HT1080 (cell line): ENCODE measurements around the gene CASQ2. TPM values are rescaled to one million over a fixed set of nuclear protein-coding genes. Genes with fewer than 3 reads are reported as not detected.
A peak's percentile ranks its signal among the peaks of the same experiment; 100 is the strongest.
"Not testable (repeated sequence)": the region's sequence is repeated elsewhere in the genome, so short reads cannot be mapped to it uniquely, and the experiment has no call there.

Source experiments
- DNase-seq: peaks from one replicate; pipeline ENCODE4 v3.0.0-alpha.2; 2015; ENCODE audit warnings: low read depth
- total RNA-seq: library from RNA; depleted of rRNA; stranded (reverse); fragments of >200 nt; shearing (Covaris generic); gene quantifications from 2 replicates; pipeline ENCODE4 v1.2.3, GENCODE V29; 2014

Gene CASQ2
- total RNA-seq, 1 experiment from 2014 or later: not detected

DNA sequence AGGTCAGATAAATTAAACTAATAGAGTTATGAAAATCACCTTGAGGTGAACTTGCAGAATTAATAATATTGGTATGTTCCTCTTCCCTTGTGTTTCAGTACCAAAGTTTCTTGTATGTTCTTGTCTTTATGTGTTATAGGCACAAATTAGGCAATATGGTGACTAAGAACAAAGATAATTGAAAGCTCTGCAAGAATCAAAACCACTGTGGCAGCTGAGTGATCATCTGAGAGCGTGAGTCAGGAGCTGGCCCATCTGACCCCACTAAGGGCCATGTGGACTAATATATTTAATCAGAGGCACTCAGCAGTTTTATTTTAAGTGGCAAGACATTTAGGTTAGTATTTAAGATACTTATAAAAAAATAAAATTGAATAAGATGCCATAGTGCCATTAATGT lies 12.8 kb upstream of the CASQ2 start:
- DNase-seq: peak; percentile 69

DNA sequence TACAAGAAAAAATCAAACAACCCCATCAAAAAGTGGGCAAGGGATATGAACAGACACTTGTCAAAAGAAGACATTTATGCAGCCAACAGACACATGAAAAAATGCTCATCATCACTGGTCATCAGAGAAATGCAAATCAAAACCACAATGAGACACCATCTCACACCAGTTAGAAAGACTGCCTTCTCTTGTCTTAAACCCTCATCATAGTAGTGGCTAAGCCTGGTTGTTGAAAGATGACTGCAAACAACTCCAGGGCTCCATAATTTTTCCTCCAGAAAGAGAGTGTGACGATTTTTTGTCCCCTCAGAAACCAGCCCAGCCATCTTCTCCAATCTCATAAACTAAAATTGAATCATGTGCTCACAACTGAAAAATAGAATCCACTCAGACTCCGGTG lies 12.1 kb upstream of the CASQ2 start:
- not testable (repeated sequence) for DNase-seq

DNA sequence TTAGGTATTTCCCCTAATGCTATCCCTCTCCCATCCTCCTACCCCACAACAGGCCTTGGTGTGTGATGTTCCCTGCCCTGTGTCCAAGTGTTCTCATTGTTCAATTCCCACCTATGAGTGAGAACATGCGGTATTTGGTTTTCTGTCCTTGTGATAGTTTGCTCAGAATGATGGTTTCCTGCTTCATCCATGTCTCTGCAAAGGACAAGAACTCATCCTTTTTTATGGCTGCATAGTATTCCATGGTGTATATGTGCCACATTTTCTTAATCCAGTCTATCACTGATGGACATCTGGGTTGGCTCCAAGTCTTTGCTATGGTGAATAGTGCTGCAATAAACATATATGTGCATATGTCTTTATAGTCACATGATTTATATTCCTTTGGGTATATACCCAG lies 10.6 kb upstream of the CASQ2 start:
- DNase-seq: not testable (repeated sequence)

DNA sequence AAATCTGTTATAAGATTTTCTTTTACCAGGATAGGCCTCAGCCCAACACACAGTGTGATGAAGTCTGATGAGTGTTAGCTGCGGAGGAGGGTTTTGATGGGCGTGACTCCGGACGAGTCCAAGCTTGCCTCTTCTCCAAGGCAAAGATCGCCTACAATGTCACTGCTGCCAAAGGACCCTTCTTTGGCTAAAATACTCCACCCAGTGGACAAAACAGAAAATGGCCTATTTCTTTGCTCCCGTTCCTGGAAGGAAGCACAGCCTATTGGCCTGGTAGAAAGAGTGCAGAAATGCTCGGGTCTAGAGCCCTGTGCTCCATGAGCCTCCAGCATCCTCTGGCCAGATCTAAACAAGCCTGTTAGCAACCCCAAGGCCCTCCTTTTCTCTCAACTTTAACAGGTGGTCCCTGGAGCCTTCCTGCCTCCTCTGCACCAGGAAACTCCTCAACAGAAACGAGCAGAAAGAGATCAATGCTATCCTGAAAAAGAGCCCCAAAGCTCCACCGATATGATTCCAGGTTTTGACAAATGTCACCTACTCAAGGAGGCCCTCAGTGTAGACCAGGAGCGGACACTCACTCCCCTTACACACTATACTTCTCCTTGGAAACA lies 3.4 kb upstream of the CASQ2 start:
- peak; percentile 85 for DNase-seq

DNA sequence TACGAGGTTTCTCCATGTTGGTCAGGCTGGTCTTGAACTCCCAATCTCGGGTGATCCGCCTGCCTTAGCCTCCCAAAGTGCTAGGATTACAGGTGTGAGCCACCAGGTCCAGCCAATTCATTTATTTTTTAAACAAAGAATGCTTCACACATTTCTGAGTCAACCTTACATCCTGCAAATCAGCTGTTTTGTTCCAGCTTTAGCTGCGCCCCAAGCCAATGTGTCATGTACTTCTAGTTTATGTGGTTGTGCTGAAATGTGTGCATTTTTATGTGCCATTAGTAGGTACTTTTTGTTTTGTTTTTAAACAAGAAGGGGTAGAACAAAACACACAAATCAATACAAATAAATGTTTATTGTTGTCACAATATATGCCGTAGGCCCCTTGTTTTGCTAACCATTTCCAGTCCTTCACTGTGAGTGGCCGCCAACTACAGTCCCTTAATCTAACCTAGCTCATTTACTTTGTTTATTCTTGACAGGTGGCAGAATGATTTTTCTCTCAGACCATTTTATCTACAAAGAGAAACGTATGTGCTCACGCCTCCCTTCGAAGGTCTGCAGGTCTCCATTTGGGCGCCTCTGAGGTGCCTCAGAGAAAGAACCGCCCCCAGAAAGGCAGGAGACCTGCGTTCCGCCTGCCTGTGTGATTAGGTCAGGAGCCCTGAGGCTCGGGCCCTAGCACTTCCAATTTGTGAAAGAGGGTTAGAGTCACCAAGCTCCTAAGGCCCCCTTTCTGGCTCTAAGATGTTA lies 2.8 kb upstream of the CASQ2 start:
- DNase-seq: peak; percentile 27

DNA sequence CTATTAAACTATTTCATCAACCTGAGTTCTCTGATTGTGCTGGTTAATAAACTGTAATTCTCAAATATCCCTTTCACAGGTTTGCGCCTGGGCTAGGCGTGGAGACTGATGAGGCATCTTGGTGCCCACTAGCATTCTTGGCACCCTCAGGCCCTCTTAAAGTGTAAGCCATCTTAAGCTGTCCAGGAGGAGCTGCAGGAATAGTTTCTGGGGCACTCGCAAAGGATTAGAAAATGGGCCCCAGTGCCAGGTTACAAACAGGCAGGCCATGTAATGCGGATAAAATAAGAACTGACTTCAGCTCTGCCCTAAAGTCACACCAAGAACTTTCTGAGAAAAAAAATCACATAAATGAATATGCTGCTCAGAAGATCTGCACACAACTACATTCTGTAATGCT lies 1.1 kb downstream of the CASQ2 start:
- DNase-seq: no peak

DNA sequence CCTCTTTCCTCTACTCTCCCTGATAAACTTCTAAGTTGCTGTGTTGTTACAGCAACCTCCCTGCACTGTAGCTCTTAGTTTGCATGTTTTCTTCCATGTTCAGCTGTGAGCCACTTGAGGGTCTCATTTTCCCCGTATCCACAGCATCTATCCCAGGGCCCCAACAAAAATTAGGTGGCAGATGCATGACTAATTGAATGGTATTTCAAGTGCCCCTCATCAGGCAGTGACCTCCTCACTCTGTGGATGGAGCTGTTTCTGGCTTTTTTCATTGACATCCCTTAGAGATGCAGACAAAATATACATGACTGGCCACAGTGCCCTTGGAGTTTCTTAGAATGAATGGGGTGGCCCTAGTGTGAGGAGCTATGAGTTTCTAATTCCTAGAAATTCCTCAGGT lies 3.4 kb downstream of the CASQ2 start:
- DNase-seq: no peak

DNA sequence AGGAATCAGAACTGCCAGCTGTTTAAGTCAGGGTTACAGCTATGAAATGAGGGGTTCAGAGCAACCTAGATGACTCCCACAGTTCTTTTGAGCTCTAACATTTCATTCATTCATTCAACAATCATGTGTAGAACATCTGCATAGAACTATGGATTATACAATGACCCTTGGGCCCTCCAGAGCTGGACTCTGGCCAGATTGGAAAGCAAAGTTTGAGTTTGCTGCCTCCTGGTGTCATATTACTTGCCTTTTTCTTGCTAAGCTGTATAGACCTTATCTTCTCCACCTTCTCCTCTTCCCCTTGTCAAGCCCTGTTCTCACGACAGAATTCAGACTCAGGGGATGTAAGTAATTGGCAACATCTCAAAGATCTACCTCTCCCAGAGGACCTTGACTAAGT lies 4.0 kb downstream of the CASQ2 start:
- peak; percentile 34 for DNase-seq

DNA sequence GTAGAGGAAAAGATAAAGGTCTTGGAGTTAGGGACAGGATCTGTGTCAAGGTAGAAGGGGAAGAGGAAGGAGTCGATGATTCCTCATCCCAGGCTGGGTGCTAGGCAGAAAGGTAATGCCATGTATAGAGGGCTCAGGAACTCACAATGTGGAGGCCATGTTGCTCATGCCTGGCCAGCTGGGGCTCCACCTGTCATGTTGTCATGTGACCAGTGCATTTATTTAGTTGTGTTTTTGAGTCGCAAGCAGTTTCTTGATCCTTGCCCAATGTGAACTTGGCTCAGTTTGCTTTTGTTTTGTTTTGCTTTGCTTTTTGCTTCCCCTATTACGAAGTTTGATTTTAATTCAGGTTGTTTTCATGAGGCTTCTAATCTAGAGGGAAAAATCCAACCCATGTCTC lies 5.7 kb downstream of the CASQ2 start:
- no peak for DNase-seq

DNA sequence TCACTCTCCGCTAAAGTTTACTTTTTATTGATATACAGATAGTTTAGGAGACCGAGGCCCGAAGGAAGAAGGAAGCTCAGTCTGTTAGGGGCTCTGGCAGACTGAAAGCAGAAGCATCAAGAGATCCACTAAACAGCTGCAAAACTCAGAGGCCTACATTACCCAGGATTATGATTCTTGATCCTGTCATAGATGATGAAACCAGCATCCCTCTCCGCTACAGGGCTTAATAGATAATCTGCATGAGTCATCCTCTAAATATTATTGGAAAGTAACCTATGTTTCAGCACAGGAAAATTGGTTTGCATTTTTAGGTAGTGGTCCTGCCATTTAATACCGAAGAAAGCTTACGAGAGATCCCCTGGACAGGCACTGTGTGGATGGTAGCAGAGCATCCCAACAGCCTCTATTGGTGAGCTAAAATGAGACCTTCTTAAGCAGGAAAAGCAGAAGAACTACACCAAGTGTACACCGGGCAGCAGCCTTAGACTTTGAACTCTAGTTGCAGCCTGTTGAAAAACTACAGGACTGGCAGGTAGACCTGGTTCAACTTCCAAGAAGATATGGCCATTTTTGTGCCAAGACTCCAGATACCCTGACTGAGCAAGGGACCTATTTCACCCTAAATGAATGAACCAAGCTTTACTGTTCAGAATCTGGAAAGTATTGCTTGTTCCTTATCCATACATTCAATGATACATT lies 6.8 kb downstream of the CASQ2 start:
- DNase-seq: no peak

DNA sequence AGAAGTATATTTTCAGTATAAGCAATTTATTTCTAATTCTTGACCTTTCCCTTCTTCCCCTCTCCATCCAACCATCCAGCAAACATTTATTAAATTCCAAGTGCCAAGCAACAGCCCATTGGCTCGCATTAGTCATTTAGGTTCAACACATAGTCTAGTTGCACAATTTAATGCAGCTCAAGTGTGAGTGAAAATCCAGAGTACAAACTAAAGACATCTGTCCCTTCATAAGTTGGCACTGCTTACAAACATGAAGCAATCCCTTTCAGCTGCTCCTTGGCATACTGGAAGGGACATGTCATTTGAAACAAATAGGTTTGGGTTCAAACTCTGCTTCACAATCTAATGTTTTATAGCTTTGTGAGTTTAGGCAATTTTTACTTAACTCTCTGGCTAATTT lies 10.7 kb downstream of the CASQ2 start:
- no peak for DNase-seq

DNA sequence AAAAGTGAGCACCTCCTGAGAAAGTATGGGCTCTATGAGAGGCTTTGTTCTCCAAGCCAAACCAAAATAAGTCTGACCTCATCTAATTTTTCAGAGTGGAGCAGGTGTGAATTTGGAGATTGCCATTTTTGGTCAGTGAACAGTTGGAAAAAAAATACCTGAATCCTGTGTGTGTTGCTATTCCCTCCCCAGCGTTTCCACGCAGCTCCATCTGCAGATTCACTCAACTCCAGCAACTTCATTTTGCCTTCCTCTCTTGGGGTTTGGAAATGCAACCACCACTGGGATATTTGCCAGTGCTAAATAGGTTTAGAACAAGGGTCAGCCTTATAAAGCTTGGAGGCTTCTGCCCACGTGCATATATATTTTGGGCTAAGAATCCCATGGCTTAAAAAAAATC lies 11.2 kb downstream of the CASQ2 start:
- no peak for DNase-seq

DNA sequence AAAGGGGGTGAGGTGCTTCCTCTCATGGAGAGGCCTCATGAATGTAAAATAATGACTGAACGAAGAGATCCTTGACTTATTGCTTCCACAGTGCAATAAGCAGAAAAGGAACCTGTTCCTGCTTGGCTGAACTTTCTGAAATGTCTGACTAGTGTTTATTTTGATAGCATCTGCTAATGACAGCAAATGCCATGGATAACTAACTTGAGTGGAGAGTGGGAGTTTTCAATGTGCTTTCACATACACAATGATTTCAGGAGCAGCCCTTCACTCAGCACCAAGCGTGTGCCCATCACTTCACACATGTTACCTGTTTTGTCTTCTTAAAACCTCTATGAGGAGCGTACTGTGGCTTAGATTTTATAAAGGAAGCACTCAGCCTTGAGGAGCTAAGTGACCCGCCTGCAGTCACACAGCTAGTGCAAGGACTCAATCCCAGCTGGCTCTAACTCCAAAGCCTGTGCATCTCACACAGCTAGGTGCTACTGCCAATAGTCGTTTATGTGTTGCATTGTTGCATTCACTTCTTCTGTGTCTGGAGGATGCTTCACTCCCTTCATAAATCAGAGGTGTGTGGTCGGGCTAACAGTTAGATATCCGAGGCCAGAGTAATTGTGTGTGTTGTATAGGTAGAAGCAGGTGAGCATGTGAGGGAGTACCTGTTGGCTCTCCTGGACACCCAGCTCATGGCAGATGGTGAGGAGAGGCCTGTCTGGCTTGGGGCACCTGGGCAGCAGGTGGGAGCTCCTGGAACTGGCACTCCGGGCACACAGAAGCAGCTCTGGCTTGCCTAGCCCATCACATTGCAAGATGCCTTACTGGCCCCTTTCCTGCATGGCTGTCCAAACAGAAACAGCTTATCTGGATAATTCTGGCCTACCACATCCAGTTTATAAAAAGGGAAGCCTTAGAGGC lies 12.8 kb downstream of the CASQ2 start:
- no peak for DNase-seq

DNA sequence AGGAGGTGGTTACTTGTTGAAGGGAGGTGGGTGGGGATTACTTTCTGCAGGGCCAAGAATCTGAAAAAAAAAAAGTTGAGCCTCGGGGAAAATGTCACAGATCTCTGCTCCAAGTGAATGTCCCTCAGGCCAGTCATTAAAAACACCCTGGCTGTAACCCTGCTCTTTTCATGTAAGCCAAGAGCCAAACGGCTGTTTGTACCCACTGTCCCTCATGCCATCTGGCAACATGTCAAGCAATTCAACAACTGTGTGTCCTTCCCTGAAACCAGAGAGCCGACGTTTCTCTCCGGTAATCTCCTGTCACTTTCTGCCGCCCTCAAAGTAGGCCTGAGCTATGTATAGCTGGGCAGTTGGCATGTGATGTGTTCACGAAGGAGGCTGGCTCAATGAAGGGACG lies 14.7 kb downstream of the CASQ2 start:
- DNase-seq: no peak

DNA sequence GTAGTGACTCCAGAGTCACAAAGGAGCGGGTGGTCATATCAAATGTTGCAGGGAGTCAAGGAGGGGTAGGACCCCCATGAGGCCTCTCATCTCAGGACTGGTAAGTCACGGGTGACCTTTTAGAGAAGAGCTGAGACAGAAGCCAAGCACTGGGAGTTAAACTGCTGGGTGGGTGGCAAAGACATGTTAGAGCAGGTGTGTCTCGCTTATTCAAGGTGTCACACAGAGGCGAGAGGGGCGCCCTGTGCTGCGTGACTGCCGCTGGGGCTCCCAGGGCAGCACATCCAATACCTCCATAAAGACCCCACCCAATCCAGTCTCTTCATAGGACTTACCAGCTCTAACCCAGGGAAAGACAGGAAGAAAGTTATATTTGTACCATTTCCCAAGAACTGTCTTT lies 15.2 kb downstream of the CASQ2 start:
- DNase-seq: no peak

DNA sequence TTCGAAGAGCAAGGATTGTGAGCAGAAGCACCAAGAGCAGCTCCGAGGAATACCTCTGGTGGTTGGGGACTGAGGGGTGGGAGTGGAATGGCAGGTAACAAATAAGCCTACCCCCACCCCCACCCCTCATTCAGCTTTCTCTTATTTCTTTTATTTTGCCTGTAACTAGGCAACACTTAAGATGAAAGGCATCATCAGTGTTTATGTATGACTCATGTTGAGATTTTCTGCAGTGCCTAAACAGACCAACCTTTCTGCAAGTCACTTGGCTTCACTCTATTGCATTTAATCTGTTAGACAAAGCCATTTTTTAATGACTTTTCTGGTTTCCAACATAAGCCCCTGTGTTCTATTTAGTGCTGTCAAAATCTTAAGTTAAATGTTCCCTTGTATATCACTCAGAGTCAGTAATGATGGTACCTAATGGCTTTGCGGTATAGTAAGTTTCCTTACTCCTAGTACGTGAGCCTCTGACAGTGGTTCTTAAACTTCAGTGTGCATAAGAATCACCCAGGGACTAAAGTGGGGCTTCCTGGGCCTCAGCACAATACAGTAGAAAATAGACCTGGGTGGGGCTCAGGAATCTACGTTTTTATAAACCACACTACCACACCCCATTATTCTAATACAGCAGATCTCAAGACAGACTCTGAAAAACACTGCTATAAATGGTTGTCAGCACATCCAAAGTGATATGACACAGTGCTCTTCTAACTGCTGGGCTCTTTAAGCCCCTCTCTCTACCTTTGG lies 19.9 kb downstream of the CASQ2 start:
- DNase-seq: peak; percentile 65

DNA sequence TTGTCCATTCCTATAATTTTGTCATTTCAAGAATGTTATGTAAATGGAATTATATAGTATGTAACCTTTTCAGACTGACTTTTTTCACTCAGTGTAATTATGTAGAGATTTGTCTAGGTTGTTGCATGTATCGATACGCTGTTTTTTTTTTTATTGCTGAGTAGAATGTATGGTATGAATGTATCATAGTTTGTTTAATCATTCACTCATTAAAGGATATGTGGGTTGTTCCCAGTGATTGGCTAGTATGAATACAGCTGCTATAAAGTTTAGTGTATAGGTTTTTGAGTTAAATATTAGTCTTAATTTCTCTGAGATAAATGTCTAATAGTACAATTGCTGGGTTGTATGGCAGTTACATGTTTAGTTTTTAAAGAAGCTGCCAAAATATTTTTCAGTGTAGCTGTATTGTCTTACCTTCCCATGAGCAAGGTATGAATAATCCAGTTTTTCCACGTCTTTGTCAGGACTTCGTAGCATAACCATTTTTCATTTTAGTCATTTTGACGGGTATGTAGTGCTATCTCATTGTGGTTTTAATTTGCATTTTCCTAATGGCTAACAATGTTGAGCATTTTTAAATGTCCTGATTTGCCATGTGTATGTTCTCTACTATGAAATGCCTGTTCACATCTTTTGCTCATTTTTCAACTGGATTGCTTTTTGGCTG lies 22.4 kb downstream of the CASQ2 start:
- DNase-seq: no peak

DNA sequence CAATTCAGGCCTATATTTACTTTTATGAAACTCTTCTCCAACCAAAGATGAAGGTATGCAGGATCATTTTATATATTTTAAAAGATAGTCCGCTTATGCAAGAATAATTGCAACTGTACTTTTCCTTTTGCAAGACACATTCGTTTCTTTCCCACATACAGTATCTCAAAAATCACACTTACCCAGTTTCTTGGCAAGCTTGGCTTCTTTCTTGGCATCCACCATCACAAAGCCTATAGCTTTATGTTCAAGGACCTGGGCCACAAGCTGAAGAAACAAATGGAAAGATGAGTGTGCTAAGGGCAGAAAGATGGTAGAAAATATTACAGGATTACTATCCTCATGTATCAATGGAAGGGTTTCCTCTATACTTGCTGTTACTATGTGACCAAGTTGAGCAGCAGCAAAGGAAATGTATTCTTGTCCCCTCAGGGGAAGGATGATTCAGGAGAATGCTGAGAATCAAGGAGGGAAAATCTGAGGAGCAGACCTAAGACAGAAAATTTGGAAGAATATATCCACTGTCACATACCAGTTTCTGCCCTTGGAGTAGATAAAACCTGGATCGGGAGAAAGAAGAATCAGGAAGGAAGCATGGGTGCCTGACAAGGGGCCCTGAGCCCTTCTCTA lies 23.8 kb downstream of the CASQ2 start:
- DNase-seq: no peak

DNA sequence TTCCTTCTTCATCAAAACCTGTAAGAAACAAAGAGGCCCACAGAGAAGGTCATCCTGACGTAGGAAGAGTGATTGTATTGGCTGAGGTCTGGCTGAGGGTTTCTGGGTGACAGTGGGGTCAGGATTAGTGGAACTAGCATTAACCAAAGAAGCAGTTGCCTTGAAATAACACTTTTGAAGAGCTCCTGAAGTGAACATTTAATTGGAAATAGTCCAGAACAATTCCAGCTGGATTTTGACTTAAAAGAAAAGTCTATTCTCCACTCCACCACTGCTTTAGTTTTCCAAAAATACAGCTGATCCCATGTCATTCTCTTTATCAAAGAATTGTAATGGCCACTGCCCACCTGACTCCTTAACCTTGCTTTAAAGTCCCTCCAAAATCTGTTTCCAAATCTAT lies 27.7 kb downstream of the CASQ2 start:
- DNase-seq: no peak

DNA sequence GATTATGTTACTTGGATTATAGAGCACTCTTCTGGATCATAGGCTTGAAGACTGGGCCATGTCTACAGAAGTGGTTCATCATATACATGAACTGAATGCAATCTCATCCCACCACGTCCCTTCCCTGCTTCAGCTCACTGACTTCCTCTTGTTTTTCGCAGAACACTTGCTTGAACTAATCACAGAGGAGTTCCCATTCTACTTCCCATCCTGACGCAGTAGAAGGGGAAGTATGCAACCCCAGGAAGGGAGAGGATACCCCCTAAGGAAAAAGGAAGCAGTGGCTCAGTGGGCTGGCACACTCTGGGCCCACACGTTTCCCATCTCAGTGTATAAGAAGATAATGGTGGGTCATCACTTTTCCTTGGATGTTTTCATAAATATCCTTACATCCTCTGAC lies 36.2 kb downstream of the CASQ2 start:
- DNase-seq: no peak
